Measurements from ENCODE around the gene ZBTB16. TPM values are rescaled to one million over a fixed set of nuclear protein-coding genes. Genes with fewer than 3 reads are reported as not detected.

The ZBTB16 gene
- total and polyA plus RNA-seq, 8 donors, result 3.4 to 55.6 (median 9.5) TPM

- Histone ChIP-seq H3K9me3 (no peaks in the 10 kb centered on the region), H3K27ac (no peak overlapping the region), H3K27me3 (peaks cover 0 to 6% of the 10 kb centered on the region in 2 donors), H3K36me3 (no peaks in the 10 kb centered on the region), H3K4me3 (no peak overlapping the region), H3K4me1 (no peaks in the 10 kb centered on the region)
- intact Hi-C loops (cut with DNase I), result no loop called here
- no peak for DNase-seq
- no peak for TF ChIP-seq CTCF (IDR thresholded peaks at IDR 0.05)
- no peak for ATAC-seq
These were observed 213.6 kb downstream of the ZBTB16 start for GRCh38 chr11:114273071-114273470.

- no peaks in the 10 kb centered on the region for H3K9me3 ChIP-seq
- no peak overlapping the region for H3K4me3 ChIP-seq
- intact Hi-C loops (cut with DNase I), result no loop called here
- H3K36me3 ChIP-seq, result no peaks in the 10 kb centered on the region
- DNase-seq (no peak), ATAC-seq (no peak)
- H3K4me1 ChIP-seq, result no peaks in the 10 kb centered on the region
- peaks cover 0 to 6% of the 10 kb centered on the region in 2 donors for H3K27me3 ChIP-seq
- no peak overlapping the region for H3K27ac ChIP-seq
- TF ChIP-seq CTCF (IDR thresholded peaks at IDR 0.05), result no peak
These were observed 214.6 kb downstream of the ZBTB16 start for GRCh38 chr11:114273890-114274635.

GRCh38 chr11:114274637-114275036 is 215.1 kb downstream of the ZBTB16 start:
- Histone ChIP-seq H3K4me3 (no peak overlapping the region), H3K27ac (no peak overlapping the region), H3K4me1 (no peaks in the 10 kb centered on the region), H3K9me3 (no peaks in the 10 kb centered on the region), H3K27me3 (peaks cover 0 to 6% of the 10 kb centered on the region in 2 donors), H3K36me3 (no peaks in the 10 kb centered on the region)
- ATAC-seq (no peak), DNase-seq (no peak)
- intact Hi-C loops (cut with DNase I), result no loop called here
- TF ChIP-seq CTCF (IDR thresholded peaks at IDR 0.05), result no peak

GRCh38 chr11:114275280-114275679 is 215.8 kb downstream of the ZBTB16 start:
- H3K27ac ChIP-seq, result no peak overlapping the region
- H3K27me3 ChIP-seq, result peaks cover 0 to 6% of the 10 kb centered on the region in 2 donors
- DNase-seq (no peak), ATAC-seq (no peak)
- H3K4me1 ChIP-seq, result peaks cover 0 to under 1% of the 10 kb centered on the region in 2 donors
- no peak for TF ChIP-seq CTCF (IDR thresholded peaks at IDR 0.05)
- no peaks in the 10 kb centered on the region for H3K9me3 ChIP-seq
- H3K4me3 ChIP-seq, result no peak overlapping the region
- intact Hi-C loops (cut with DNase I), result no loop called here
- no peaks in the 10 kb centered on the region for H3K36me3 ChIP-seq

- Histone ChIP-seq H3K9me3 (no peaks in the 10 kb centered on the region), H3K36me3 (no peaks in the 10 kb centered on the region), H3K4me3 (no peak overlapping the region), H3K4me1 (peaks cover 4 to 9% of the 10 kb centered on the region in 2 donors), H3K27me3 (peaks cover 0 to 6% of the 10 kb centered on the region in 2 donors), H3K27ac (no peak overlapping the region)
- ATAC-seq (no peak), DNase-seq (no peak)
- no peak for TF ChIP-seq CTCF (IDR thresholded peaks at IDR 0.05)
- intact Hi-C loops (cut with DNase I), result no loop called here
These were observed 216.6 kb downstream of the ZBTB16 start for GRCh38 chr11:114276077-114276476.

All from left lung (tissue), 10 donors.